Measurements from ENCODE around the gene FAM110A. TPM values are rescaled to one million over a fixed set of nuclear protein-coding genes. Genes with fewer than 3 reads are reported as not detected.

FAM110A gene
- total and polyA plus RNA-seq, 9 of the 15 experiments (the other 6 are each of a cell fraction or from before 2014, with no cell fraction given): 0.73 to 15.5 (median 3.6) TPM

- no peak for DNase-seq (ENCODE audit: extremely low read depth in 1 of 4, low spot score in 3 of 4)
- Histone ChIP-seq H3K9me1 (ENCODE audit: control insufficient read depth, insufficient read depth, low read length) (no peaks in the 10 kb centered on the region), H3K4me1 (replicated peaks in 1 of 2; ENCODE audit: control insufficient read depth in 2 of 2, insufficient read depth in 2 of 2, low read length in 2 of 2) (peaks cover 0 to 3% of the 10 kb centered on the region in 2 experiments; a peak in 2 of 5 replicates), H3K36me3 (ENCODE audit: control insufficient read depth, insufficient read depth, low read length) (no peaks in the 10 kb centered on the region), H3K79me2 (ENCODE audit: control insufficient read depth, insufficient read depth, low read length) (no peaks in the 10 kb centered on the region), H3K4me3 (no peak overlapping the region), H3K9ac (ENCODE audit: insufficient read depth in 1 of 2, low read depth in 2 of 2, low read length in 2 of 2) (no peak overlapping the region), H3K9me3 (replicated peaks; ENCODE audit: control insufficient read depth, insufficient read depth, low read depth, low read length) (no peaks in the 10 kb centered on the region), H2AFZ (ENCODE audit: low read depth, low read length) (no peak overlapping the region), H3K27ac (ENCODE audit: extremely low read depth, low read depth, low read length) (no peak overlapping the region), H4K20me1 (replicated peaks; ENCODE audit: control insufficient read depth, insufficient read depth, low read length) (no peaks in the 10 kb centered on the region), H3K4me2 (ENCODE audit: insufficient read depth, low read length) (no peak overlapping the region), H3K27me3 (ENCODE audit: control insufficient read depth in 2 of 2, insufficient read depth in 2 of 2, low read length in 2 of 2) (no peaks in the 10 kb centered on the region)
- CTCF ChIA-PET (ENCODE audit: low intra/inter-chr PET ratio): no interaction called here
- BruUV-seq (replicated peaks): no TSS peak
- in situ Hi-C loops (cut with MboI): no loop called here
- POLR2A ChIA-PET: interaction anchor here (0.7 kb wide), 1 partner anchor 16 kb away, joined by 3 read pairs; no protein-coding TSS in a partner anchor
- no peak for FAIRE-seq
- ATAC-seq: no peak
- intact Hi-C loops (cut with micrococcal nuclease): no loop called here
- 65% methylated on average over 5 of the region's 6 CpGs for WGBS (ENCODE audit: insufficient coverage, low coverage, missing lambda C conversion rate)
- TF ChIP-seq ETV5 (CRISPR knock-in tag; IDR thresholded peaks at IDR 0.05; ENCODE audit: low read depth) (no peak), ZNF696 (CRISPR knock-in tag; conservative IDR thresholded peaks at IDR 0.05) (no peak), ZNF707 (CRISPR knock-in tag; conservative IDR thresholded peaks at IDR 0.05) (no peak), CC2D1A (IDR thresholded peaks at IDR 0.05) (no peak), ZNF384 (IDR thresholded peaks at IDR 0.05; ENCODE audit: low read depth, low read length) (no peak), RFX7 (CRISPR knock-in tag; IDR thresholded peaks at IDR 0.05) (no peak), BCL6 (CRISPR knock-in tag; IDR thresholded peaks at IDR 0.05) (no peak), MAFG (tag; conservative IDR thresholded peaks at IDR 0.05) (no peak), KAT2B (IDR thresholded peaks at IDR 0.05; ENCODE audit: low read depth, low read length) (no peak), ETS2 (tag; IDR thresholded peaks at IDR 0.05; ENCODE audit: borderline replicate concordance, poor library complexity, severe bottlenecking) (no peak), GMEB1 (CRISPR knock-in tag; IDR thresholded peaks at IDR 0.05) (no peak), REST (IDR thresholded peaks at IDR 0.05; ENCODE audit: borderline replicate concordance) (no peak), REST (CRISPR knock-in tag; IDR thresholded peaks at IDR 0.05; ENCODE audit: low read depth) (no peak), ZNF668 (CRISPR knock-in tag; IDR thresholded peaks at IDR 0.05) (no peak), TCF3 (CRISPR knock-in tag; IDR thresholded peaks at IDR 0.05) (no peak), CBX5 (IDR thresholded peaks at IDR 0.05; ENCODE audit: borderline replicate concordance, low read depth) (no peak)
Observed at GRCh38 chr20:854601-855000, 21.1 kb downstream of the FAM110A start.
